Ectodermal cell (in vitro differentiated cells): ENCODE measurements around the gene FZR1.
"Not testable (repeated sequence)": the region's sequence is repeated elsewhere in the genome, so short reads cannot be mapped to it uniquely, and the experiment has no call there.

Experiments used
- H3K27ac ChIP-seq: 2 replicates; pipeline ENCODE4 v1.7.0; 2013; ENCODE audit warnings: mild to moderate bottlenecking, low read depth, low read length; ENCODE audit not compliant: insufficient read depth, poor library complexity, severe bottlenecking
- H3K27me3 ChIP-seq: 2 replicates; pipeline ENCODE4 v1.7.0; 2013; ENCODE audit warnings: mild to moderate bottlenecking, low read length; ENCODE audit not compliant: insufficient read depth, control insufficient read depth, poor library complexity, severe bottlenecking
- H3K36me3 ChIP-seq: one replicate; pipeline ENCODE4 v1.7.0; 2013; ENCODE audit warnings: low read length; ENCODE audit not compliant: control insufficient read depth, insufficient read depth
- H3K4me1 ChIP-seq: one replicate; pipeline ENCODE4 v1.7.0; 2013; ENCODE audit warnings: low read length; ENCODE audit not compliant: control insufficient read depth, insufficient read depth
- H3K4me3 ChIP-seq: 2 replicates; pipeline ENCODE4 v1.7.0; 2013; ENCODE audit warnings: low read depth, low read length, control low read depth; ENCODE audit not compliant: insufficient read depth
- H3K9me3 ChIP-seq: 2 replicates; pipeline ENCODE4 v1.7.0; 2013; ENCODE audit warnings: mild to moderate bottlenecking, low read length, moderate library complexity; ENCODE audit not compliant: control insufficient read depth
- WGBS, 2 experiments: methylation state at CpG; one replicate each; pipeline ENCODE4 v1.1.7; 2013; ENCODE audit warnings: missing lambda C conversion rate in 2 of 2; 5-methylcytosine and 5-hydroxymethylcytosine counted together

FZR1 gene

GRCh38 chr19:3556978-3557460 lies 50.9 kb downstream of the FZR1 start:
- WGBS, 2 experiments: 1% methylated on average over 60 of the region's 60 CpGs
- Histone ChIP-seq H3K27ac (no peak overlapping the region), H3K4me1 (peaks cover 8% of the 10 kb centered on the region), H3K36me3 (no peaks in the 10 kb centered on the region), H3K27me3 (peaks cover 8% of the 10 kb centered on the region), H3K9me3 (no peaks in the 10 kb centered on the region), H3K4me3 (peak overlapping the region; percentile 62)

DNA sequence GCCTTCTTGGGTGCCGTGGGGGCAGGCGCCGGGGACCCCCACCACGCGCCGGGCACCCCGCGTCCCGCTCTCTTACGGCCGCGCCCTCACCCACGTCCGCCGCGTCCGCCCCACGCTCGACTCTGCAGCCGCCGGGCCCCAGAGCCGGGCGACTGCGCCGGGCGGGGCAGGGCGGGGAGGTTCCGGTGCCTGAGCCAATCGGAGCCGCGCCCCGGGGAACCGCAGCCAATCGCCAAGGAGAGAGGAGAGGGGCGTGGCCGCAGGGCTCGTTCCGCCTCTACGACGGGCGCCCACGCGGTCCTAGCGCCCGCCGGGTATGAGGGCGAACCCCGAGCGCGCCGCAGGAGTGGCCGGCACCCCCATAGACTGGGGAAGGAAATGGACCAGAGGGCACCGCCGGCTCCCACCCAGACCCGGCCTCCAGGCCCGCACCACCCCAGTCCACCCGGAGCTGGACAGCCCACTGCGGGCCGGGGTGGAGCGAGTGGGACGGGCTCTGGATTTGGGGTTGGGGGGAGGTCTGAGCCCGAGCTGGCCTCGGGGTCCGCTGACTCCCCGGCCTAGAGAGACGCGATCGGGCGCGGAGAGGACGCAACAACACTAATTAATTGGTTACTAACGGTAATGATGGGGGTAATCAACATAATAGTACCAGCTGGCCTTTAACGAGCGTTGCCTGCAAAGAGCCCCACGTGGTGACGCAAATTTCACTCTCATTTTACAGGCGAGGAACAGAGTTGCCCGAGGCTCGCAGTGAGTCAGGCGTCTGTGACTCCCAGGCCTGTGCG lies 51.5 kb downstream of the FZR1 start, which contains the start of gene MFSD12:
TSS of gene MFSD12 (minus strand) at position 126 of the 788 bp plus-strand sequence. CDS start 183 bp downstream, outside the sequence.
- Histone ChIP-seq H3K4me3 (peak within 1 kb of the TSS; percentile 62), H3K36me3 (no peaks in the 10 kb centered on the region), H3K9me3 (no peaks in the 10 kb centered on the region), H3K27ac (no peak within 1 kb of the TSS), H3K4me1 (peaks cover 8% of the 10 kb centered on the region), H3K27me3 (peaks cover 8% of the 10 kb centered on the region)
- WGBS, 2 experiments: 1% methylated on average over 81 of the region's 81 CpGs

GRCh38 chr19:3563709-3564524 lies 57.8 kb downstream of the FZR1 start:
- WGBS, 2 experiments: 93 to 94% methylated on average over 17 of the region's 17 CpGs
- Histone ChIP-seq H3K4me1 (no peaks in the 10 kb centered on the region), H3K27ac (no peak overlapping the region), H3K36me3 (no peaks in the 10 kb centered on the region), H3K4me3 (no peak overlapping the region), H3K27me3 (no peaks in the 10 kb centered on the region), H3K9me3 (no peaks in the 10 kb centered on the region)

GRCh38 chr19:3565139-3565538 lies 59.0 kb downstream of the FZR1 start:
- Histone ChIP-seq H3K36me3 (no peaks in the 10 kb centered on the region), H3K4me3 (no peak overlapping the region), H3K4me1 (no peaks in the 10 kb centered on the region), H3K9me3 (no peaks in the 10 kb centered on the region), H3K27ac (no peak overlapping the region), H3K27me3 (no peaks in the 10 kb centered on the region)
- WGBS, 2 experiments: 83 to 84% methylated on average over 19 of the region's 19 CpGs

GRCh38 chr19:3570042-3570441 lies 63.9 kb downstream of the FZR1 start:
- H3K27me3 ChIP-seq, H3K9me3 ChIP-seq, H3K4me1 ChIP-seq, H3K36me3 ChIP-seq, H3K4me3 ChIP-seq, H3K27ac ChIP-seq: not testable (repeated sequence)
- WGBS, 2 experiments: 93 to 95% methylated on average over 11 of the region's 11 CpGs

- no peaks in the 10 kb centered on the region for H3K9me3 ChIP-seq
- peaks cover 4% of the 10 kb centered on the region for H3K27me3 ChIP-seq
- 91 to 93% methylated on average over 7 of the region's 7 CpGs for WGBS, 2 experiments
- H3K4me1 ChIP-seq: no peaks in the 10 kb centered on the region
- H3K27ac ChIP-seq: no peak overlapping the region
- H3K36me3 ChIP-seq: no peaks in the 10 kb centered on the region
- H3K4me3 ChIP-seq: no peak overlapping the region
Measured at GRCh38 chr19:3570606-3571011, 64.5 kb downstream of the FZR1 start.

GRCh38 chr19:3572132-3572854 lies 66.2 kb downstream of the FZR1 start:
- WGBS, 2 experiments: 6% methylated on average over 48 of the region's 48 CpGs
- H3K27me3 ChIP-seq: peaks cover 18% of the 10 kb centered on the region
- peak overlapping the region; percentile 74 for H3K4me3 ChIP-seq
- no peak overlapping the region for H3K27ac ChIP-seq
- no peaks in the 10 kb centered on the region for H3K9me3 ChIP-seq
- H3K4me1 ChIP-seq: peaks cover 9% of the 10 kb centered on the region
- no peaks in the 10 kb centered on the region for H3K36me3 ChIP-seq

DNA sequence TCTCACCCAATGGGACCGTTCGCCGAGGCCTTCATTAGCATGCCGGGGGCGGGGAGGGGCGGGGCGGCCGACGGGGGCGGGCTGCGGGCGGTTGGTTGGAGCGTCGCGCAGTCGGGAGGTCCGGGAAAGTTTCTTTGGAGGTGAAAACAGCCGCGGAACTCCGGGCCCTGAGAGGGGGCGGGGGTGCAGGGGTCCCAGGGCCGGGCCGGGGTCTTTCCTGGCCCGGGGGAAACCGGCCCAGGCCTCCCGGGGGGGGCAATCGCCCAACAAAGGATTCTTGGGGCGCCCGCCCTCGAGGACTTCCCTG lies 66.7 kb downstream of the FZR1 start, which contains the start of gene HMG20B:
TSS of gene HMG20B (plus strand) at position 90 of the 307 bp plus-strand sequence. CDS start 366 bp downstream, outside the sequence.
- H3K27ac ChIP-seq: no peak within 1 kb of the TSS
- peaks cover 24% of the 10 kb centered on the region for H3K27me3 ChIP-seq
- H3K4me3 ChIP-seq: peak within 1 kb of the TSS; percentile 74
- no peaks in the 10 kb centered on the region for H3K36me3 ChIP-seq
- H3K4me1 ChIP-seq: peaks cover 9% of the 10 kb centered on the region
- 0 to 1% methylated on average over 30 of the region's 30 CpGs for WGBS, 2 experiments
- H3K9me3 ChIP-seq: no peaks in the 10 kb centered on the region

- WGBS, 2 experiments: 1% methylated on average over 60 of the region's 60 CpGs
- H3K27me3 ChIP-seq: peaks cover 29% of the 10 kb centered on the region
- peaks cover 9% of the 10 kb centered on the region for H3K4me1 ChIP-seq
- no peak overlapping the region for H3K27ac ChIP-seq
- H3K4me3 ChIP-seq: peak overlapping the region; percentile 74
- no peaks in the 10 kb centered on the region for H3K9me3 ChIP-seq
- no peaks in the 10 kb centered on the region for H3K36me3 ChIP-seq
Measured at GRCh38 chr19:3573162-3573857, 67.2 kb downstream of the FZR1 start.
